Neural cell (in vitro differentiated cells): ENCODE data around the gene PDGFB. TPM values are rescaled to one million over a fixed set of nuclear protein-coding genes. Genes with fewer than 3 reads are reported as not detected.

ENCODE experiments used
- H2AFZ ChIP-seq: fragments of 200-600, 300-800 bp; sonication (generic), shearing (Covaris generic); 2 replicates; pipeline ENCODE4 v1.6.0; 2014; ENCODE audit warnings: low read depth, mild to moderate bottlenecking, antibody characterized with exemption, low read length, moderate library complexity
- H3F3A ChIP-seq: fragments of 200-600 bp; shearing (Covaris generic); 2 replicates; pipeline ENCODE4 v1.6.1; 2016; ENCODE audit warnings: mild to moderate bottlenecking, moderate library complexity, mixed read lengths, antibody characterized with exemption, low read length; ENCODE audit not compliant: insufficient read depth, poor library complexity, severe bottlenecking
- H3K27ac ChIP-seq: fragments of 200-600, 300-800 bp; sonication (generic), shearing (Covaris generic); 2 replicates; pipeline ENCODE4 v1.5.1; 2014; ENCODE audit warnings: mild to moderate bottlenecking, low read length, moderate library complexity
- H3K27me3 ChIP-seq: fragments of 300-800, 200-600 bp; sonication (generic), shearing (Covaris generic); 2 replicates; pipeline ENCODE4 v1.6.0; 2014; ENCODE audit warnings: mild to moderate bottlenecking, low read depth, low read length, moderate library complexity; ENCODE audit not compliant: insufficient read depth
- H3K36me3 ChIP-seq: fragments of 300-800, 200-600 bp; sonication (generic), shearing (Covaris generic); 2 replicates; pipeline ENCODE4 v1.5.1; 2014; ENCODE audit warnings: mild to moderate bottlenecking, antibody characterized with exemption, low read length, moderate library complexity; ENCODE audit not compliant: insufficient read depth
- H3K4me2 ChIP-seq: fragments of 300-800, 200-600 bp; sonication (generic), shearing (Covaris generic); 2 replicates; pipeline ENCODE4 v1.6.0; 2014; ENCODE audit warnings: mild to moderate bottlenecking, low read length
- H3K4me3 ChIP-seq: fragments of 300-800, 200-600 bp; sonication (generic), shearing (Covaris generic); 2 replicates; pipeline ENCODE4 v1.5.1; 2014; ENCODE audit warnings: mild to moderate bottlenecking, low read length, moderate library complexity
- H3K79me2 ChIP-seq: fragments of 200-600 bp; shearing (Covaris generic); replicated peaks from 2 replicates; pipeline ENCODE4 v1.6.0; 2014; ENCODE audit warnings: mild to moderate bottlenecking, low read length, moderate library complexity; ENCODE audit not compliant: insufficient read depth
- H3K9ac ChIP-seq: fragments of 300-800, 200-600 bp; sonication (generic), shearing (Covaris generic); 2 replicates; pipeline ENCODE4 v1.6.1; 2016; ENCODE audit warnings: mild to moderate bottlenecking, low read length, mixed read lengths
- H3K9me2 ChIP-seq: fragments of 200-600 bp; shearing (Covaris generic); 2 replicates; pipeline ENCODE4 v1.6.1; 2016; ENCODE audit warnings: mild to moderate bottlenecking, low read length, mixed read lengths; ENCODE audit not compliant: insufficient read depth
- H3K9me3 ChIP-seq: fragments of 200-600, 300-800 bp; sonication (generic), shearing (Covaris generic); 2 replicates; pipeline ENCODE4 v1.6.1; 2016; ENCODE audit warnings: mild to moderate bottlenecking, mixed run types, low read length, moderate library complexity, mixed read lengths
- H4K20me1 ChIP-seq: fragments of 200-600 bp; shearing (Covaris generic); 2 replicates; pipeline ENCODE4 v1.6.1; 2016; ENCODE audit warnings: mild to moderate bottlenecking, mixed run types; ENCODE audit not compliant: insufficient read depth
- EP300 ChIP-seq: fragments of 450-650 bp; conservative IDR thresholded peaks from 2 replicates; pipeline ENCODE4 v1.6.1; 2014; ENCODE audit warnings: antibody characterized with exemption, mild to moderate bottlenecking, moderate library complexity; ENCODE audit not compliant: poor library complexity, severe bottlenecking
- EZH2 ChIP-seq: fragments of 200-600, 300-800 bp; shearing (Covaris generic), sonication (generic); IDR thresholded peaks from 2 replicates; pipeline ENCODE4 v1.6.1; 2014; ENCODE audit warnings: antibody characterized with exemption, low read length, borderline replicate concordance, mild to moderate bottlenecking; ENCODE audit not compliant: insufficient read depth, poor library complexity, severe bottlenecking
- MXI1 ChIP-seq: fragments of 450-650 bp; conservative IDR thresholded peaks from 2 replicates; pipeline ENCODE4 v1.6.1; 2014; ENCODE audit warnings: antibody characterized with exemption, mild to moderate bottlenecking; ENCODE audit not compliant: poor library complexity, severe bottlenecking
- POLR2AphosphoS5 ChIP-seq: IDR thresholded peaks from 2 replicates; pipeline ENCODE4 v1.6.1; 2012
- RAD21 ChIP-seq: fragments of 450-650 bp; conservative IDR thresholded peaks from 2 replicates; pipeline ENCODE4 v1.6.1; 2014; ENCODE audit warnings: antibody characterized with exemption, mild to moderate bottlenecking, moderate library complexity
- REST ChIP-seq: IDR thresholded peaks from 2 replicates; pipeline ENCODE4 v1.6.1; 2012; ENCODE audit warnings: borderline replicate concordance
- SMC3 ChIP-seq: fragments of 450-650 bp; conservative IDR thresholded peaks from 2 replicates; pipeline ENCODE4 v1.6.1; 2014; ENCODE audit warnings: antibody characterized with exemption, mild to moderate bottlenecking, moderate library complexity; ENCODE audit not compliant: poor library complexity
- TAF1 ChIP-seq: IDR thresholded peaks from 2 replicates; pipeline ENCODE4 v1.6.1; 2012; ENCODE audit warnings: low read depth
- polyA plus RNA-seq: library from polyadenylated mRNA; depleted of rRNA; stranded (reverse); fragments of >200 nt; gene quantifications from 2 replicates; pipeline ENCODE4 v1.2.3, GENCODE V29; 2014
- TF ChIP-seq, protein P1 (sequence below): fragments of 450-650 bp; IDR thresholded peaks from 2 replicates; pipeline ENCODE4 v1.5.1; 2014; ENCODE audit warnings: antibody characterized with exemption, mild to moderate bottlenecking, moderate library complexity; ENCODE audit not compliant: poor library complexity, severe bottlenecking

PDGFB gene
- polyA plus RNA-seq, 1 donor from 2014 or later = 0.61 TPM

DNA sequence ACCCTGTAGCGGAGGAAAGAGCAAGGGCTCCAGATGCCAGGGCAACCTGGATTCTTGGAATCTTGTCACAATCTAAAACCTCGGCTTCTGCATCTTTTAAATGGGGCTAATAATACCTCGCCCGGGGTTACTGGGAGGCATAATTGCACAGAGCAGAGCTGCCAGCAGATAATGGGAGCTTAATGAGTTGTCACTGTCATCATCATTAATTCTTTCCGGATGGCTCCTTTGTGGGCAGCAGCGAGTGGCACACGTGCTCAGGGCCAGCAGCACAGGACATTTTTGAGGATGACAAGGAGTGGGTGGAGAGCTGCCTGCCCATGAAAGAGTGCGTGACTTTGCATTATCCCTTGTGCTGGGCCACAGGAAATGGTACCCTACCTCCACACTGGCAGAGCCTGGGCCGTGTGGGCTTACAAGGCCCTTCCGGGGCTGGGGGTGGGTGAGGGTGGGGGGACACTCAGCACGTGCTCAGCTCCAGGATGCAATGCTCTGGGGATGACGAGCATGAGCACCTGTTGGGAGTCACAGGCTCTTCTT is 5.7 kb downstream of the PDGFB start:
- Histone ChIP-seq H3K27ac (no peak overlapping the region), H3K79me2 (no peaks in the 10 kb centered on the region), H3K36me3 (no peaks in the 10 kb centered on the region), H3K4me2 (no peak overlapping the region), H4K20me1 (no peaks in the 10 kb centered on the region), H3K9me2 (no peaks in the 10 kb centered on the region), H3K9ac (no peak overlapping the region), H3K27me3 (peaks cover 29% of the 10 kb centered on the region), H3K9me3 (no peaks in the 10 kb centered on the region), H3F3A (no peaks in the 10 kb centered on the region), H2AFZ (no peak overlapping the region), H3K4me3 (no peak overlapping the region)
- no peak for TF ChIP-seq POLR2AphosphoS5
- no peak for TF ChIP-seq RAD21
- no peak for TF ChIP-seq EZH2
- TF ChIP-seq REST = no peak
- TF ChIP-seq SMC3 = no peak
- no peak for TF ChIP-seq EP300
- TF ChIP-seq TAF1 = no peak
- TF ChIP-seq, protein P1, sequence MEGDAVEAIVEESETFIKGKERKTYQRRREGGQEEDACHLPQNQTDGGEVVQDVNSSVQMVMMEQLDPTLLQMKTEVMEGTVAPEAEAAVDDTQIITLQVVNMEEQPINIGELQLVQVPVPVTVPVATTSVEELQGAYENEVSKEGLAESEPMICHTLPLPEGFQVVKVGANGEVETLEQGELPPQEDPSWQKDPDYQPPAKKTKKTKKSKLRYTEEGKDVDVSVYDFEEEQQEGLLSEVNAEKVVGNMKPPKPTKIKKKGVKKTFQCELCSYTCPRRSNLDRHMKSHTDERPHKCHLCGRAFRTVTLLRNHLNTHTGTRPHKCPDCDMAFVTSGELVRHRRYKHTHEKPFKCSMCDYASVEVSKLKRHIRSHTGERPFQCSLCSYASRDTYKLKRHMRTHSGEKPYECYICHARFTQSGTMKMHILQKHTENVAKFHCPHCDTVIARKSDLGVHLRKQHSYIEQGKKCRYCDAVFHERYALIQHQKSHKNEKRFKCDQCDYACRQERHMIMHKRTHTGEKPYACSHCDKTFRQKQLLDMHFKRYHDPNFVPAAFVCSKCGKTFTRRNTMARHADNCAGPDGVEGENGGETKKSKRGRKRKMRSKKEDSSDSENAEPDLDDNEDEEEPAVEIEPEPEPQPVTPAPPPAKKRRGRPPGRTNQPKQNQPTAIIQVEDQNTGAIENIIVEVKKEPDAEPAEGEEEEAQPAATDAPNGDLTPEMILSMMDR = no peak
- no peak for TF ChIP-seq MXI1

GRCh38 chr22:39238561-39238960 is 6.2 kb downstream of the PDGFB start:
- TF ChIP-seq MXI1 = no peak
- no peak overlapping the region for H3K4me3 ChIP-seq
- no peaks in the 10 kb centered on the region for H3K9me2 ChIP-seq
- H2AFZ ChIP-seq = no peak overlapping the region
- no peak overlapping the region for H3K9ac ChIP-seq
- peaks cover 25% of the 10 kb centered on the region for H3K27me3 ChIP-seq
- no peaks in the 10 kb centered on the region for H3K36me3 ChIP-seq
- H3F3A ChIP-seq = no peaks in the 10 kb centered on the region
- H3K4me2 ChIP-seq = no peak overlapping the region
- H3K27ac ChIP-seq = no peak overlapping the region
- H3K79me2 ChIP-seq = no peaks in the 10 kb centered on the region
- H3K9me3 ChIP-seq = no peaks in the 10 kb centered on the region
- no peaks in the 10 kb centered on the region for H4K20me1 ChIP-seq

GRCh38 chr22:39238101-39238466 is 6.7 kb downstream of the PDGFB start:
- no peaks in the 10 kb centered on the region for H3F3A ChIP-seq
- no peak overlapping the region for H2AFZ ChIP-seq
- no peak overlapping the region for H3K27ac ChIP-seq
- no peaks in the 10 kb centered on the region for H3K9me2 ChIP-seq
- no peaks in the 10 kb centered on the region for H3K79me2 ChIP-seq
- no peak for TF ChIP-seq SMC3
- TF ChIP-seq MXI1 = no peak
- no peak for TF ChIP-seq EZH2
- TF ChIP-seq RAD21 = no peak
- TF ChIP-seq EP300 = no peak
- TF ChIP-seq, protein P1 = no peak
- no peak for TF ChIP-seq TAF1
- no peak for TF ChIP-seq POLR2AphosphoS5
- no peak for TF ChIP-seq REST
- no peak overlapping the region for H3K4me3 ChIP-seq
- no peaks in the 10 kb centered on the region for H4K20me1 ChIP-seq
- no peaks in the 10 kb centered on the region for H3K9me3 ChIP-seq
- H3K36me3 ChIP-seq = no peaks in the 10 kb centered on the region
- no peak overlapping the region for H3K9ac ChIP-seq
- no peak overlapping the region for H3K4me2 ChIP-seq
- H3K27me3 ChIP-seq = peaks cover 20% of the 10 kb centered on the region
